T-helper 9 cell (primary cell): Measurements from ENCODE around the gene MAGED1.

Experiments used
- DNase-seq: peaks from one replicate; pipeline ENCODE4 v3.0.0-alpha.2; 2020
- total RNA-seq, 2 donors: gene quantifications; one replicate each; lab custom pipeline; 2026; lab: John Stamatoyannopoulos, UW

MAGED1 gene, protein sequence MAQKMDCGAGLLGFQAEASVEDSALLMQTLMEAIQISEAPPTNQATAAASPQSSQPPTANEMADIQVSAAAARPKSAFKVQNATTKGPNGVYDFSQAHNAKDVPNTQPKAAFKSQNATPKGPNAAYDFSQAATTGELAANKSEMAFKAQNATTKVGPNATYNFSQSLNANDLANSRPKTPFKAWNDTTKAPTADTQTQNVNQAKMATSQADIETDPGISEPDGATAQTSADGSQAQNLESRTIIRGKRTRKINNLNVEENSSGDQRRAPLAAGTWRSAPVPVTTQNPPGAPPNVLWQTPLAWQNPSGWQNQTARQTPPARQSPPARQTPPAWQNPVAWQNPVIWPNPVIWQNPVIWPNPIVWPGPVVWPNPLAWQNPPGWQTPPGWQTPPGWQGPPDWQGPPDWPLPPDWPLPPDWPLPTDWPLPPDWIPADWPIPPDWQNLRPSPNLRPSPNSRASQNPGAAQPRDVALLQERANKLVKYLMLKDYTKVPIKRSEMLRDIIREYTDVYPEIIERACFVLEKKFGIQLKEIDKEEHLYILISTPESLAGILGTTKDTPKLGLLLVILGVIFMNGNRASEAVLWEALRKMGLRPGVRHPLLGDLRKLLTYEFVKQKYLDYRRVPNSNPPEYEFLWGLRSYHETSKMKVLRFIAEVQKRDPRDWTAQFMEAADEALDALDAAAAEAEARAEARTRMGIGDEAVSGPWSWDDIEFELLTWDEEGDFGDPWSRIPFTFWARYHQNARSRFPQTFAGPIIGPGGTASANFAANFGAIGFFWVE
- 20.3 to 30.8 reads per million in 2 donors for total RNA-seq

GRCh38 chrX:51892921-51893745, at the start of gene MAGED1:
TSS of gene MAGED1 (plus strand) at chrX:51893623. CDS start at chrX:51894305, 682 bp downstream.
- peak; percentile 52 for DNase-seq

DNA sequence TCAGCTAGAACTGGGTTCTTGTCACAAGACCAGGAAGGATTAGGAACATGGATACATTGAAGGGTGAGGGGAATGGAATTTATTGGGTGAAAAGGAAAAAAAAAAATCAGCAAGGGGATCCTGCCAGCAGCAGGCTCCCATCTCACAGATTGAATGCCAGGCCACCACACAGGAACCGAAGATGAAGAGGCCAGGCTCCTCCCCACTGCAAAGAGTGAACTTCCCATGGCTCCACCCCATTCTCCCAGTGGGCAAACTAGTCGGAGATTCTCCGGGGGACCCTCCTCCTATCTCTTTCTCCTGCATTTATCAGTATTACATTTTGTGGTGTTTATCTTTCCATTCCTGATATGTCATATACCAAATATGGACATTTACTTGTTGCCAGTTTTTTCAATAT, 46.0 kb upstream of the MAGED1 start:
- no peak for DNase-seq

- no peak for DNase-seq
These were observed 41.8 kb upstream of the MAGED1 start for GRCh38 chrX:51851507-51852085.

DNA sequence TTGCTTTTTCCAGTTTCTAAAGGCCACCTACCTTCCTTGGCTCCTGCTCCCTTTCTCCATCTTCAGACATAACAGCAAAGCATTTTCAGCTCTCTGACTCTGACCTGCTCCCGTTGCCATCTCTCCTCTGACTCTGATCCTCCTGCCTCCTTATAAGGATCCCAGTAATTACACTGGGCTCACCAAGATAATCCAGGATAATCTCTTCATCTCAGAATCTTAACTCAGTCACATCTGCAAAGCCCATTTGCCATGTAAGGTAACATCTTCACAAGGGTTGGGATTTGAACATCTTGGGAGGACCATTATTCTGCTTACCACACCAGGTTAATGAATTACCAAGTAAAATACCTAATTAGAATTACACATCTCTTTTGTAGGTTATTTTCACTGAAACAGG, 41.3 kb upstream of the MAGED1 start:
- DNase-seq, result no peak

GRCh38 chrX:51852621-51853020, 40.8 kb upstream of the MAGED1 start:
- DNase-seq, result no peak

DNA sequence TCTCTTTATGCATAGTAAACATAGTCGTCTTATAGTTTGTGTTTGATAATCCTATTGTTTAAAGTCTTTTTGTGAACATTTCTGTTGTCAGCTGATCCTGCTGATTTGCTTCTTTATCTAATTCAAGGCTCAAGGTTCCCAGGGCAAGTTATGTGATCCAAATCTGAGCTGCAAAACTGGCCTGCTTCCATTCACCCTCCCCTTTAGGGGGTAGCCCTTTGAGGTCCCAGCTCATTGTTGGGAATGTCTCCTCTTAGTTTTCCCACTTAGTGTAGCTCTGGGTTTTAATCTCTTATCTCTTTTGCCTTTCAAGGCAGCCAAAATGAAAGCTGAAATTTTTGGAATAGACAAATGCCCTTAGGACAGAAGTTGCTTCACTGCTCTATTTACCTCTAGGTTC, 40.2 kb upstream of the MAGED1 start:
- no peak for DNase-seq

DNA sequence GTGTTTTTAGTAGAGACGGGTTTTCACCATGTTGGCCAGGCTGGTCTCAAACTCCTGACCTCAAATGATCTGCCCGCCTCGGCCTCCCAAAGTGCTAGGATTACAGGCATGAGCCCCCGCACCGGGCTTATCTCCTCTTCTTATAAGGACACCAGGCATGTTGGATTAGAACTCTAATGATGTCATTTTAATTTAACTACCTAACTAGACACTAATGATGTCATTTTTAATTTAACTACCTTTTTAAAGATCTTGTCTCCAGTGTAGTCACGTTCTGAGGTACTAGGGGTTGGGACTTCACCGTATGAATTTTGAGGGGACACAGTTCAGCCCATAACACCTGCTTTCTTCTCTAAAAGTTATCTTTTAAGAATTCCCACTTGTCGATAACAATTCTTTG, 37.7 kb upstream of the MAGED1 start:
- DNase-seq, result no peak

- DNase-seq, result no peak
These were observed 36.2 kb upstream of the MAGED1 start for GRCh38 chrX:51857159-51857733.

GRCh38 chrX:51860679-51861078, 32.7 kb upstream of the MAGED1 start:
- no peak for DNase-seq

DNA sequence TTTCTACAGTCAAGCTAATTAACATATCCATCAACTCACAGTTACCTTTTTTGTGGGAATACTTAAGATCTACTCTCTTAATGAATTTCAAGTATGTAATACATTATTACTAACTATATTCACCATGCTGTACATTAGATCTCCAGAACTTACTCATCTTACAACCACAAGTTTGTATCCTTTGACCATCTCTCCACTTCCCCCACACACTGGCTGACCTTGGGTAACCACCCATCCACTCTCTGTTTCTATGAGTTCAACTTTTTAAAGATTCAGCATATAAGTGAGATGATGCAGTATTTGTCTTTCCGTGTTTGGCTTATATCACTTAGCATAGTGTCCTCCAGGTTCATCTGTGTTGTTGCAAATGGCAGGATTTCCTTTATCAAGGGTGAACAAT, 30.5 kb upstream of the MAGED1 start:
- DNase-seq, result no peak

DNA sequence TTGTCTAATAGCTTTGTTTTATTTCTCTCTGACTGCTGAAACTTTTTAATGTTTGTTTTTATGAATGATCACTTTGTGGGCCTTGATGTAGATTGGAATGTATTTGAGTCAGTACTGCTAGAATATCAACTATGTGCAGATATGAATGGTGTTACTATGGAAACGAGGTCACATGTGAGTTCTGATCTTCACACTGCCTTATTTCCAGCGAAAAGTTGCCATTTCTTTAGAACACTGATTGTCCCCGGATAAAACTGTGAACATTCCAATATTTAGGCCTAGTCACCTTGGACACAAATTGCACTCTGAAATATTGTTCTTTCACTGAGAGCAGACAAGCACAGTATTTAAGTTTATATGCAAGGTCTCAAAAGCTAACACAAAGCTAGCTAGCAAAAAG, 27.2 kb upstream of the MAGED1 start:
- no peak for DNase-seq

DNA sequence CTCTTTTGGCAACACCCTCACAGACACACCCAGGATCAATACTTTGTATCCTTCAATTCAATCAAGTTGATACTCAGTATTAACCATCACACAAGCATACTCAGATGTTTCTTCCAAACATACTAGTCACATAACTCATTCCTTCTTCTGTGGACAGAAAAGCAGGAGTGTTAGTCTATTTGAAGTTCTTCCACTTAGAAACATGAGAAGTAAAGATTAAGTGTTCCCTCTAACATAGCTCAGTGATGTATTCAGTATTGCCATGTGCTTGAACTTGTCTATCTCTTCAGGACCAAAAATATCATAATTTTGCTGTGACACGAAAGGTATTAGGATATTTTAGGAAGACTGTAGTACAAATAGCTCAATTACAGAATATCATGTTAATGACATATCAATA, 25.8 kb upstream of the MAGED1 start:
- DNase-seq, result no peak

DNA sequence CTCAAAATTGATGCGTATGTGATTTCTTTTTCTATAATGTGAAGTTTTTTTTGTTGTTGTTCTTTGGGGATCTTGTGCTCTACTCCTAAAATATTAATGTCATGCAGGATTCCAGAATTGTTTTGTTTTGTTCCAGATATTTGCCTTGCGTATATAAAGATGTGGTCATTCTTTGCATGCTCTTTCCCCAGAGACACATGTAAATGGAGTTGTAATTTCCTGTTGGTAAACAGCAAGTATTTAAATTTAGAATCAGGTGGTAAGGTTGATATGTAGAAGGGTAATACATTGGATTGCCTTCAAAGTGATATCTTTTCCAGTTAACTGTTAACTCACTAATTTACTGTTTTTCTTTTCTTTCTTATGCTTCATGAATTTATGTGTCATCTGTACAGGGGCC, 23.1 kb upstream of the MAGED1 start:
- no peak for DNase-seq

DNA sequence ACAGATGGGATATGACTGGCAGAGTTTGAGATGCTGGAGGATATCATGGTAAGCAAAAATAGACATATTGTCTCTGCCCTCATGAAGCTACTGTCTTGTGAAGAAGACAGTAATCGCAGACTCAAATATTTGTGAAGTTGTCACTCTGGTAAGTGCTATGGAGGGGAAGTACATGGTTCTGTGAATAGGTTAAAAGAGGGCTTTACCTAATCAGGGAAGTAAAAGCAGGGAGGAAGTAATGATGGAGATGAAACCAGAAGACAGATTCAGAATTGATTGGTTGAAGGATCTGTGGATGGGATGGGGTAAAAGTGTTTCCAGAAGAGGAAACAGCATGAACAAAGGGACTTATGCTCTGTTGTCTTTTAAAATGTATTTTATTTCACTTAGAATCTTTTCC, 19.3 kb upstream of the MAGED1 start:
- no peak for DNase-seq

DNA sequence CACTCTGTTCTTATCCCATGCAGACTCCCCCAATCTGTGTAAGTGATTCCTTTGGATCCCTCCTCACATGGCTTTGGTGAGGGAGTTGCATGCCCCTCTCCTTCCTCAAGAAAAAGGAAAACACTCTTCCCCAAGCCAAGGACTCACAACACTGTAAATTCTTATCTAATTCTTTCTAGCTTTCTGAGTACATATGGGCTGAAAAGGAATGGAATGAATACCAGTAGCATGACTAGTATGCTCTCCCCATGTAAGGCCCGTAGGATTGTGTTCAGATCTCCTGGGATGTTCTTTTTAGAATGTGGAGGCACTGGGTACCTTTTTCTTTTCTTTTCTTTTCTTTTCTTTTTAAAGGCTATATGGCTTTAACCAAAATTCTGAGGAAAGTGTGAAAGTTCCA, 17.0 kb upstream of the MAGED1 start:
- DNase-seq, result no peak

DNA sequence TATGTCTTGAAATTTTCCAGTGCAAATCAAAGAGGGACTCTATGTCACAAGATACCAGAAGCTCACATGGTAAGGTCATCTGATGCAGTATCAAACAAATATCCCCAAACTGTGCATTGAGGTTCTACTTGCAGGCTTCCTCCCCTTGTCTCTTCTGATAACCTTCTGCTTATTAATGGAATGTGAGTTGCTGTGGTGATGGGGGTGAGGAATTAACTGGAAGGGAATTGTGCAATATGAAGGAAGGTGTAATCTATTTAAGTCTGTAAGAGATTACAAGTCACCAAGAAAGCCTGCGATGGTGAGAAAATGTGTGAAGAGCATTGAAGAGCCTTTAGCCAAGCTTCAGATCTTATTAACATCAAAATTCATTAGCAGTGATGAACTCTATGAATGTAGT, 15.4 kb upstream of the MAGED1 start:
- DNase-seq, result no peak

GRCh38 chrX:51889851-51890250, 3.6 kb upstream of the MAGED1 start:
- DNase-seq, result no peak

DNA sequence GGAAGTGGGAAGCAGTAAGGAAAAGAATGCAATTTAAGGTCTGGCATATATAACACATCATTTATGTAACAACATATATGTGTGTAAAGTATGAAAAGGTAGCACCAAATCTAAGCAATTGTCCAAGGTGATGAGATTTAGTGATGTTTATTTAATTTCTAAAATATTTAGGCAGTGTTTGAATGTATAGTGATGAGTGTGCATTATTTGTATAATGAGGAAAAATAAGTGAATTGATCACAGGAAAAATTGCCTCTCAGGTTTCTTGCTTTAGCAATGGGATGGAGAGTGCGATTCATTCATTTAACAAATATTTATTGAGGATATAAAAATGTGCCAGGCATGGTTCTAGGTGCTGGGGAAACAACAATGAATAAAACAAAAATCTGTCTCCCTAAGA, 2.2 kb upstream of the MAGED1 start:
- no peak for DNase-seq

- DNase-seq, result no peak
These were observed 1.4 kb upstream of the MAGED1 start for GRCh38 chrX:51891821-51892551.

DNA sequence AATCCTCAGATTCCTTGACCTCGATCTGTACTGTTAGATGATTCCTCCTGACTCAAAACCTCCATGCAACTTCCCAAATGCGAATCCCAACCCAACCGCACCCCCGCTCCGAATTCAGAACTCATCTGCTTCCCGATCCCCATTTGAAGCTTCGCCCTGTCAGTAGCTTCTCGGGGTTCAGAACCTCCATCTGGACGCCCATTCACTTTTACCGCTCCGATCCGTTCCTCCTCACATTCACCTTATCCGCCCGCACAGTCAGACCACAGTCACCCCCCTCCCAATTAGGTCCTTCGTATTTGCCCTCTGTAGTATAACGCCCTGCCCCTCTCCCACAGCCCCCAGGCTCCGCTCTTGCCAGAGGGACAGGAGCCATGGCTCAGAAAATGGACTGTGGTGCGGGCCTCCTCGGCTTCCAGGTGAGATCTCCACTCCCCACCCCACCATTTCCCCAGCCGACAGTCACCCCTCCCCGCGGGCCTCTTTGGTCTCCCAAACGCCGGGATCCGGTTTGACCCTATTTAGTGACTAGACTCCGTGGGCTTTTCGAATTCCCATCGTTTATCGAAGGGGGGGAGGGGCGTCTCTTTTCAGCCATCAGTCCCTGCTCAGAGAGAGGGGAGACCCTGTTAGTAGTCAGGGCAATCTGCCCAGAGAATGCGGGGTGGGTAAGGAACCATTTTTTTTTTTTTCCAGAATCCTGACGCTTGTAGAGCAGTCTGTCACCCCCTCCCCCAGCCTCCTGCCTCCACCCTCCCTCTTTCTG, 691 bp downstream of the MAGED1 start:
- DNase-seq, result no peak
